SKM-1 (cell line): Measurements from ENCODE around the gene DNAJB12.

Experiments used
- DNase-seq: peaks from one replicate; lab custom pipeline; 2025; ENCODE audit not compliant: unreplicated experiment; lab: John Stamatoyannopoulos, UW

Gene DNAJB12

GRCh38 chr10:72295330-72295910 lies 59.3 kb downstream of the DNAJB12 start:
- no peak for DNase-seq

DNA sequence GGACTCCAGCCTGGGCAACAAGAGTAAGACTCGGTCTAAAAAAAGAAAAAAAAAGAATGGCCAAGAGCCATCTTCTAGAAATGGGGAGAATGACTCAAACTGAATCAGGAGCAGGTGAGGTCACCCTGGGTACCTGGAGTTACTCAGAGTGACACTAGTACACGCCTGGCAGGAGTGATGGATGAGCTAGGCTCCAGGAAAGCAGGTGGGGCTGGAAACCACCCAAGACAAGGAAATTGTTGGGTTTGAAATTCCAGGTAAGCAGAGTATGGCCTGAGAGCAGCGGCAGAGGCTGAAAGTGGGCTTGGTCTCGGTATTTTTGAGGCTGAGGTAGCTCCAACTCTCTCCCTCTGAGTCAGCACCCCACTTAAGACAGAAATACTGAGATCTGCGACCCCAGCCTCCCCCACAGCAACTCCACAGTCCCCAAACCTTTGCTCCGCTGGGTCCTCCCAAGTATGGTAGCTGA lies 62.5 kb downstream of the DNAJB12 start:
- no peak for DNase-seq

DNA sequence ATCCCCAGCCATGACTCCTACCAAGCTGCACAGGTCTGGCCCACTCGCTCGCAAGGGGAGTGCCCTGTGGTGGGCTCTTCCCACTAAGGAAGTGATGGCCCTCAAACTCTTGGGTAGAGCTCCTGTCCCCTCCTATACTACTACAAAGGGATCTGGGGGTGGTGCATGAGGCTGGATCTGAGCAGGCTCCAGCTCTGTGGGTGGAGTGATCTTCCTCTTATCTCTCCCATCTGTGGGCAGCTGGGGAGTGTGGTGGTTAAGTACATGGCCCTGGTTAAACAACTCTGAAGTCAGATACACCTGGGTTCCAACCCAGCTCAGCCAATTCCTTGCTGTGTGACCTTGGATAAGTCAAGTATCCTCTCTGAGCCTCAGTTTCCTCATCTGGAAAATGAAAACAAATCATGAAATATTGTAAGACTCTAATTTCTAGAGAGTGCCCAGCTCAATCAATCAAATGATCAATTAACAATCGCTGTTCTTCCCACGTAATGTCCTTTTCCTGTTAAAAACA lies 63.6 kb downstream of the DNAJB12 start:
- no peak for DNase-seq

GRCh38 chr10:72285972-72286521 lies 68.7 kb downstream of the DNAJB12 start:
- no peak for DNase-seq

- DNase-seq: no peak
These were observed 71.6 kb downstream of the DNAJB12 start for GRCh38 chr10:72283131-72283530.
